Central memory CD8-positive, alpha-beta T cell (primary cell): ENCODE data around the gene RPL41.

ENCODE experiments used
- ATAC-seq: fragments of 150-1000 bp; cut with Tn5 transposase; replicated peaks from 2 replicates; pipeline ENCODE4 v1.10.0; 2022; ENCODE audit warnings: mild to moderate bottlenecking, moderate FRiP score, moderate number of reproducible peaks; ENCODE audit not compliant: poor library complexity, severe bottlenecking; ENCODE audit errors: extremely low read depth
- DNase-seq, 2 donors: peaks; one replicate each; pipeline ENCODE4 v3.0.0; 2021; ENCODE audit warnings: low spot score in 2 of 2
- H3K27ac Mint-ChIP-seq: one replicate; pipeline ENCODE4 v1.8.0; 2022; ENCODE audit warnings: low read depth, mild to moderate bottlenecking, moderate library complexity, mixed read lengths
- H3K27me3 Mint-ChIP-seq: one replicate; pipeline ENCODE4 v1.8.0; 2022; ENCODE audit warnings: mixed read lengths
- H3K36me3 Mint-ChIP-seq: one replicate; pipeline ENCODE4 v1.8.0; 2022; ENCODE audit warnings: mild to moderate bottlenecking, moderate library complexity, mixed read lengths; ENCODE audit not compliant: insufficient read depth
- H3K4me1 Mint-ChIP-seq: one replicate; pipeline ENCODE4 v1.8.0; 2022; ENCODE audit warnings: mixed read lengths
- H3K4me3 Mint-ChIP-seq: one replicate; pipeline ENCODE4 v1.8.0; 2022; ENCODE audit warnings: mild to moderate bottlenecking, moderate library complexity, mixed read lengths
- H3K9me3 Mint-ChIP-seq: one replicate; pipeline ENCODE4 v1.8.0; 2022; ENCODE audit warnings: mixed read lengths

RPL41 gene

GRCh38 chr12:56084958-56085543 is 31.4 kb upstream of the RPL41 start:
- H3K4me1 Mint-ChIP-seq, result peaks cover 9% of the 10 kb centered on the region
- H3K4me3 Mint-ChIP-seq, result no peak overlapping the region
- H3K36me3 Mint-ChIP-seq, result peaks cover 4% of the 10 kb centered on the region
- peaks cover 26% of the 10 kb centered on the region for H3K27me3 Mint-ChIP-seq
- H3K27ac Mint-ChIP-seq, result no peak overlapping the region
- no peaks in the 10 kb centered on the region for H3K9me3 Mint-ChIP-seq
- DNase-seq (no peak), ATAC-seq (no peak)

GRCh38 chr12:56086096-56086495 is 30.3 kb upstream of the RPL41 start:
- DNase-seq (no peak), ATAC-seq (no peak)
- Mint-ChIP-seq H3K4me3 (no peak overlapping the region), H3K27me3 (peaks cover 22% of the 10 kb centered on the region), H3K36me3 (peaks cover 2% of the 10 kb centered on the region), H3K9me3 (no peaks in the 10 kb centered on the region), H3K27ac (no peak overlapping the region), H3K4me1 (peaks cover 1% of the 10 kb centered on the region)

- Mint-ChIP-seq H3K36me3 (peaks cover 2% of the 10 kb centered on the region), H3K9me3 (no peaks in the 10 kb centered on the region), H3K27ac (no peak overlapping the region), H3K27me3 (peaks cover 17% of the 10 kb centered on the region), H3K4me1 (no peaks in the 10 kb centered on the region), H3K4me3 (no peak overlapping the region)
- DNase-seq, result no peak
- ATAC-seq, result no peak
Measured at GRCh38 chr12:56086608-56087007, 29.8 kb upstream of the RPL41 start.

- H3K36me3 Mint-ChIP-seq, result peaks cover 2% of the 10 kb centered on the region
- DNase-seq (no peak), ATAC-seq (no peak)
- no peak overlapping the region for H3K4me3 Mint-ChIP-seq
- no peaks in the 10 kb centered on the region for H3K4me1 Mint-ChIP-seq
- no peak overlapping the region for H3K27ac Mint-ChIP-seq
- peaks cover 11% of the 10 kb centered on the region for H3K27me3 Mint-ChIP-seq
- no peaks in the 10 kb centered on the region for H3K9me3 Mint-ChIP-seq
Measured at GRCh38 chr12:56087220-56087619, 29.2 kb upstream of the RPL41 start.

GRCh38 chr12:56097738-56098137 is 18.7 kb upstream of the RPL41 start:
- no peak for DNase-seq
- Mint-ChIP-seq H3K36me3 (peaks cover 2% of the 10 kb centered on the region), H3K4me3 (no peak overlapping the region), H3K4me1 (peaks cover 24% of the 10 kb centered on the region), H3K27me3 (peaks cover 10% of the 10 kb centered on the region), H3K27ac (no peak overlapping the region), H3K9me3 (no peaks in the 10 kb centered on the region)
- no peak for ATAC-seq

GRCh38 chr12:56098592-56098991 is 17.8 kb upstream of the RPL41 start:
- Mint-ChIP-seq H3K4me3 (no peak overlapping the region), H3K4me1 (peaks cover 33% of the 10 kb centered on the region), H3K9me3 (no peaks in the 10 kb centered on the region), H3K36me3 (peaks cover 8% of the 10 kb centered on the region), H3K27ac (no peak overlapping the region), H3K27me3 (peaks cover 2% of the 10 kb centered on the region)
- DNase-seq, result no peak
- ATAC-seq, result no peak

- H3K36me3 Mint-ChIP-seq, result peaks cover 14% of the 10 kb centered on the region
- H3K4me3 Mint-ChIP-seq, result no peak overlapping the region
- no peak for ATAC-seq
- no peaks in the 10 kb centered on the region for H3K27me3 Mint-ChIP-seq
- peak overlapping the region; percentile 25 for H3K27ac Mint-ChIP-seq
- DNase-seq, result no peak
- peaks cover 45% of the 10 kb centered on the region for H3K4me1 Mint-ChIP-seq
- H3K9me3 Mint-ChIP-seq, result no peaks in the 10 kb centered on the region
Measured at GRCh38 chr12:56099787-56100186, 16.6 kb upstream of the RPL41 start.

GRCh38 chr12:56101045-56101444 is 15.4 kb upstream of the RPL41 start:
- no peak for ATAC-seq
- Mint-ChIP-seq H3K27me3 (no peaks in the 10 kb centered on the region), H3K4me1 (peaks cover 57% of the 10 kb centered on the region), H3K4me3 (no peak overlapping the region), H3K27ac (peak overlapping the region; percentile 98), H3K36me3 (peaks cover 17% of the 10 kb centered on the region), H3K9me3 (no peaks in the 10 kb centered on the region)
- no peak for DNase-seq

- Mint-ChIP-seq H3K9me3 (no peaks in the 10 kb centered on the region), H3K27ac (peak overlapping the region; percentile 98), H3K36me3 (peaks cover 31% of the 10 kb centered on the region), H3K27me3 (no peaks in the 10 kb centered on the region), H3K4me3 (peak overlapping the region; percentile 99), H3K4me1 (peaks cover 65% of the 10 kb centered on the region)
- no peak for DNase-seq
- no peak for ATAC-seq
Measured at GRCh38 chr12:56102683-56103065, 13.8 kb upstream of the RPL41 start.

GRCh38 chr12:56103066-56103711 is 13.2 kb upstream of the RPL41 start:
- H3K4me1 Mint-ChIP-seq, result peaks cover 65% of the 10 kb centered on the region
- H3K9me3 Mint-ChIP-seq, result no peaks in the 10 kb centered on the region
- peak overlapping the region; percentile 99 for H3K4me3 Mint-ChIP-seq
- ATAC-seq (peak; percentile 48), DNase-seq (peak in 1 of 2 donors; percentile 25)
- no peaks in the 10 kb centered on the region for H3K27me3 Mint-ChIP-seq
- peak overlapping the region; percentile 98 for H3K27ac Mint-ChIP-seq
- peaks cover 36% of the 10 kb centered on the region for H3K36me3 Mint-ChIP-seq

GRCh38 chr12:56103823-56104108 is 12.7 kb upstream of the RPL41 start:
- Mint-ChIP-seq H3K4me1 (peaks cover 65% of the 10 kb centered on the region), H3K27ac (peak overlapping the region; percentile 98), H3K27me3 (no peaks in the 10 kb centered on the region), H3K36me3 (peaks cover 40% of the 10 kb centered on the region), H3K4me3 (peak overlapping the region; percentile 99), H3K9me3 (no peaks in the 10 kb centered on the region)
- ATAC-seq, result peak; percentile 8
- DNase-seq, result no peak

GRCh38 chr12:56104109-56104814 is 12.2 kb upstream of the RPL41 start, which contains the start of gene PA2G4:
PA2G4 (plus strand) TSS chr12:56104559; CDS start chr12:56104738, 179 bp downstream.
- H3K27ac Mint-ChIP-seq, result peak within 1 kb of the TSS; percentile 98
- DNase-seq (peak; percentile 90 to 92), ATAC-seq (peak; percentile 85)
- no peaks in the 10 kb centered on the region for H3K27me3 Mint-ChIP-seq
- H3K36me3 Mint-ChIP-seq, result peaks cover 41% of the 10 kb centered on the region
- peaks cover 65% of the 10 kb centered on the region for H3K4me1 Mint-ChIP-seq
- peak within 1 kb of the TSS; percentile 99 for H3K4me3 Mint-ChIP-seq
- no peaks in the 10 kb centered on the region for H3K9me3 Mint-ChIP-seq
